Activated CD4-positive, alpha-beta T cell treated with anti-CD3 and anti-CD28 coated beads, Interleukin-10, Interleukin-2, amounts not matched to agents 100 ng/mL and 50 ng/mL, durations not matched to agents 16 hours and 8 hours (primary cell): ENCODE data around the gene DENND1C.
"Not testable (repeated sequence)": the region's sequence is repeated elsewhere in the genome, so short reads cannot be mapped to it uniquely, and the experiment has no call there.

Experiments
- DNase-seq: peaks from one replicate; pipeline ENCODE4 v3.0.0-alpha.2; 2020

The DENND1C gene

GRCh38 chr19:6481541-6482342 is at the start of gene DENND1C:
TSS of gene DENND1C (minus strand) at chr19:6481787. CDS start at chr19:6481695, 92 bp downstream.
- peak; percentile 84 for DNase-seq

GRCh38 chr19:6530386-6531162 is 49.0 kb upstream of the DENND1C start, which contains the start of gene TNFSF9:
TSS of gene TNFSF9 (plus strand) at chr19:6531026. CDS start at chr19:6531037, 11 bp downstream.
- peak; percentile 88 for DNase-seq

- no peak for DNase-seq
These were observed 48.4 kb upstream of the DENND1C start for GRCh38 chr19:6529937-6530385.

- no peak for DNase-seq
These were observed 47.8 kb upstream of the DENND1C start for GRCh38 chr19:6529351-6529750.

GRCh38 chr19:6528544-6529121 is 47.0 kb upstream of the DENND1C start:
- DNase-seq = no peak

GRCh38 chr19:6527893-6528543 is 46.4 kb upstream of the DENND1C start:
- no peak for DNase-seq

GRCh38 chr19:6524311-6524710 is 42.7 kb upstream of the DENND1C start:
- DNase-seq = no peak

GRCh38 chr19:6522712-6523111 is 41.1 kb upstream of the DENND1C start:
- no peak for DNase-seq

- DNase-seq = peak; percentile 60
These were observed 40.4 kb upstream of the DENND1C start for GRCh38 chr19:6521718-6522646.

- DNase-seq = peak; percentile 70
These were observed 37.7 kb upstream of the DENND1C start for GRCh38 chr19:6519289-6519688.

- peak; percentile 72 for DNase-seq
These were observed 36.7 kb upstream of the DENND1C start for GRCh38 chr19:6518145-6518911.

- DNase-seq = peak; percentile 94
These were observed 35.2 kb upstream of the DENND1C start for GRCh38 chr19:6516659-6517291.

- peak; percentile 91 for DNase-seq
These were observed 34.6 kb upstream of the DENND1C start for GRCh38 chr19:6516018-6516658.

GRCh38 chr19:6514926-6515544 is 33.4 kb upstream of the DENND1C start:
- no peak for DNase-seq

- DNase-seq = no peak
These were observed 32.5 kb upstream of the DENND1C start for GRCh38 chr19:6514089-6514488.

GRCh38 chr19:6510618-6511017 is 29.0 kb upstream of the DENND1C start:
- DNase-seq = no peak

GRCh38 chr19:6509118-6509971 is 27.8 kb upstream of the DENND1C start:
- DNase-seq = no peak

GRCh38 chr19:6508028-6508771 is 26.6 kb upstream of the DENND1C start:
- not testable (repeated sequence) for DNase-seq
